Stimulated activated naive CD8-positive, alpha-beta T cell treated with anti-CD3 and anti-CD28 coated beads, Interleukin-15, amount 100 ng/mL, for 72 hours (primary cell): ENCODE measurements around the gene PDHA1.
A peak's percentile ranks its signal among the peaks of the same experiment; 100 is the strongest.

ENCODE experiments used
- ATAC-seq: fragments of 150-1000 bp; cut with Tn5 transposase; 2 replicates; pipeline ENCODE4 v1.10.0; 2021; ENCODE audit warnings: mild to moderate bottlenecking, moderate library complexity
- DNase-seq, 2 donors: peaks; one replicate each; pipeline ENCODE4 v3.0.0; 2021 to 2022
- H3K27ac Mint-ChIP-seq, 2 donors: one replicate each; pipeline ENCODE4 v1.8.0; 2022; ENCODE audit warnings: mild to moderate bottlenecking in 2 of 2, mixed read lengths in 2 of 2, moderate library complexity in 2 of 2
- H3K27me3 Mint-ChIP-seq: one replicate; pipeline ENCODE4 v1.8.0; 2022; ENCODE audit warnings: mixed read lengths
- H3K4me1 Mint-ChIP-seq: one replicate; pipeline ENCODE4 v1.8.0; 2022; ENCODE audit warnings: mild to moderate bottlenecking, mixed read lengths
- H3K4me3 Mint-ChIP-seq, 2 donors: one replicate each; pipeline ENCODE4 v1.8.0; 2022; ENCODE audit warnings: mild to moderate bottlenecking in 2 of 2, mixed read lengths in 2 of 2, moderate library complexity in 1 of 2
- H3K9me3 Mint-ChIP-seq, 2 donors: one replicate each; pipeline ENCODE4 v1.8.0; 2022; ENCODE audit warnings: mixed read lengths in 2 of 2

The PDHA1 gene

DNA sequence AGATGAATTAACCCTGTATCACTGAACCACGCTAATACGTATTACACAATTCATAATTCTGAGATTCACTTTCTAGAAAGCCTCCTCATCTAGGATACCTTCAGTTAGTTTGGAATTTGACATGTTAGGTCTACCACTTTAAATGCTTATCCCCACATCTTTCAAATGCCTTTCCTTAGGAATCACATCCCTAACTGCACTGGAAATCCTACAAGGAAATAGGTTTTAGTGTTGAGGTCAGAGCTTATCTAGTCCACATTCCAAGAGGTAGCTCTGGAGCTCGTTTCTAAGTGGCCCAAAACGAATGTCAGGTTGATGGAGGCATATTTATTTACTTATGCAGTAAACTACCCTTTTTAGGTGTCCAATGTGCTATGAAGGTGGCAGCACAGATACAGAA lies 18.0 kb downstream of the PDHA1 start:
- no peak overlapping the region for H3K27ac Mint-ChIP-seq
- no peaks in the 10 kb centered on the region for H3K4me1 Mint-ChIP-seq
- H3K27me3 Mint-ChIP-seq = no peaks in the 10 kb centered on the region
- H3K4me3 Mint-ChIP-seq = no peak overlapping the region
- DNase-seq (no peak), ATAC-seq (no peak)
- H3K9me3 Mint-ChIP-seq = no peaks in the 10 kb centered on the region

DNA sequence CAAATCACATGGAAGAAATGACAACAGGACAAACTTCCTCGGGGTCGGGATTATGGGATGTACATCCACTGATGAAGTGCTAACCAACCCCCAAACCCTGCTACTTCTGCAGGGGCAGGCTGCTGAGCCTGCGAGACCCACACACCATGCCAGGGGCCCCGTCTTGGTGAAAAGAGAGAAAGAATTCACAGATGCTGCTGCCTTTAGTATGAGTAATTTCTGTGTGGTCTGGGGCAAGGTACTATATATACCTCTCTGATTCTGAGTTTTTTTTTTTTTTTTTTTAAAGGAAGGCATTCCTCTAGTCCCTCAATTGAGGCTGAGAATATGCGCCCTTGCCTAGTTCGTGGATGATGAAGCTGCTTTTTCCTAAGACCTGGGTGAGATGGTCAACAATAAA lies 24.8 kb downstream of the PDHA1 start:
- Mint-ChIP-seq H3K27ac (no peak overlapping the region), H3K9me3 (no peaks in the 10 kb centered on the region), H3K4me1 (peaks cover 10% of the 10 kb centered on the region), H3K27me3 (no peaks in the 10 kb centered on the region), H3K4me3 (no peak overlapping the region)
- DNase-seq (no peak), ATAC-seq (no peak)

DNA sequence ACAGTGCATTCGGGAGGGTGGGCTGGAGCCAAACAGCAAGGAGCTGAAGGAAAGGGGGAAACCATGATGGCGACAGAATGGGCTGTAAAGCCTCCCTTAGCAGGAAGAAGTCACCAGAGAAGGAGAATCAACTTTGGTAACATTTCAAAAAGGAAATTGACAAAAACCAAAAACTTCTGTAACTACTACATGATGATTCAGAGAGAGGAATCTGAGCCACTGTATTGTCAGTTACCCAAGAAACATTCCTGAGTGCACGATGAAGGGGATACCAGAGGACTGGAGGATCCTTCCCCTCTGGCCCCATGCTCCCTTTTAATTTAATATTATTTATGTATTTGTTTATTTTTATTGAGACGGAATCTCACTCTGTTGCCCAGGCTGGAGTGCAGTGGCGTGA lies 26.3 kb downstream of the PDHA1 start:
- Mint-ChIP-seq H3K27ac (no peak overlapping the region), H3K4me3 (no peak overlapping the region), H3K9me3 (no peaks in the 10 kb centered on the region), H3K27me3 (no peaks in the 10 kb centered on the region), H3K4me1 (peaks cover 10% of the 10 kb centered on the region)
- ATAC-seq = no peak
- DNase-seq = no peak

DNA sequence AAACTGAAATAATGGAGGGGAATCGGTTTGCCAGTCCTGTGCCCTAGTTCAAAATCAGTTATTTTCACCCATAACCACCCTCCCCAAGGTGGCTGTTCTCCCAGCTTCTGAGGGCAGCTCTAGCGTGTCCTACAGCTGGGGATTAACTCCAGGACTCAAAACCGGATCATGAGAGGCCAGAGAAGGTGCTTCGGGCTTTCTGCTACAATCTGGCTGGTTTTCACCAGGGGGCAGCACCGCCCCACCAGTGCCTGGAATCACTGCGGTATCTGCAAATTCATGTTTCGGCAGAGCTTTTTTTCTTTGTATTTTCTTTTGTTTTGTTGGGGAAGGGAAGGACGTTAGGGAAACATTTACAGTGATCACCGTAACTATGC lies 28.4 kb downstream of the PDHA1 start:
- Mint-ChIP-seq H3K9me3 (no peaks in the 10 kb centered on the region), H3K27me3 (no peaks in the 10 kb centered on the region), H3K4me1 (peaks cover 10% of the 10 kb centered on the region), H3K27ac (peak overlapping the region; percentile 72 to 95), H3K4me3 (peak overlapping the region; percentile 84 to 90)
- ATAC-seq = peak; percentile 82
- peak; percentile 64 to 70 for DNase-seq

DNA sequence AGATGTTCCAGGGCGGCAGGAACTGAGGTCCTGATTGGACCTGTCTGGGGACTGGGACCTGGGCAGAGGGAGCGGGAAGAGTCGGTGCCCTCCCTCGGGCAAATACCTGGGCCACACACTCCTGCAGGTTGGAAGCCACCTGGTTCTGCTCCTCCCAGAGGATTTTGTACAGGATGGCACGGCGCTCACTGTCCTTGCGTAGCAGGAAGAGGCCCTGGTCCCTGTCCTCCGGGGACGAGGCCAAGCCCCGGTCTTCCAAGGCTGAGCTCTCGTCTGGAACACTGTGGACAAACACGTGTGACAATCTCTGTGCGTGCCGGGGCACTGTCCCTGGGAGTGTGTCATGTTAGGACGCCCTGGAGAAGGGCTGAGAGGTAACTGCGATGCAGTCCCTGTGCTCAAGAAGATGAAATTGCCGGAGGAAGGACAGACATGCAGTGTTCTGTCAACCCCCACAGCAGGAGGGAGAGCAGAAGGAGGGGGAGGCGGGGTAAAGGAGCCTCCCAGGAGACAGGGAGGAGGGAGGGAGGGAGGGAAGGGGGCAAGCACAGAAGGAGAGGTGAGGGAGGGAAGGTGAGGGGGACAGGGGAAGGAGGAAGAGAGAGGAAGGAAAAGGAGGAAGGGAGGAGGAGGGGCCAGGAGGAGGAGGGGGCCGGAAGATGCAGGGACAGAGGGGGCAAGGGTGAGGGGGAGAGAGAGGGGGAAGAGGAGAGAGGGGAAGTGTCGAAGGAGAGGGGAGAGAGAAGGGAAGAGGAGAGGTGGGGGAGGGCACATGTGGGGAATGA lies 29.0 kb downstream of the PDHA1 start:
- H3K4me3 Mint-ChIP-seq = peak overlapping the region; percentile 84 to 90
- peak in 1 of 2 donors; percentile 8 for DNase-seq
- peak overlapping the region; percentile 94 to 95 for H3K27ac Mint-ChIP-seq

DNA sequence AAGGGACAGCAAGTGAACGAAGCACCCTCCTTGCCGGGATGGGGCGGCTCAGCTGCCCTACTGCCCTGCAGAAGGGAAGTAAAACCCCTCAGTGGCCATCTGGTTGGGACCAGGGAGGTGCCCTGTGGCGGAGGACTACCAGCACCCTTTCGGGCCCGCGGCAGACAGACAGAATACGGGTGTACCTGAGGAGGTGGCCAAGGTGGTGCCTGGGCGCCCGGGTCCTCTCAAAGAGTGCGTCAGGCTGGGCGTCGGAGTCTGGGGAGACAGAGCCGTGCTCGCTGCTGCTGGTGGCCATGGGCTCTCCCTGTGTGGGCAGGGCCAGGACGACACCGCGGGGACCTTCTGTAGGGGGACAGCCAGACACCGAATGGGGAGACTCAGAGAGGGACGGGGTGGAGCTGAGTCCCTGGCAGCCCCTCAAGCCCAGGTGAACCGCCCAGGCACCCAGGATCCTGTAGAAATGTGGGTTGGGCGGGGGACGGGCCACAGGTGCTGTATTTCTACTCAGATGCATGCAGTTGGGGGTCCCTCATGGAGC lies 29.7 kb downstream of the PDHA1 start:
- peak overlapping the region in 1 of 2 donors; percentile 67 for H3K27ac Mint-ChIP-seq
- peak overlapping the region; percentile 51 to 84 for H3K4me3 Mint-ChIP-seq
- DNase-seq (no peak), ATAC-seq (no peak)
- no peaks in the 10 kb centered on the region for H3K9me3 Mint-ChIP-seq
- peaks cover 10% of the 10 kb centered on the region for H3K4me1 Mint-ChIP-seq
- no peaks in the 10 kb centered on the region for H3K27me3 Mint-ChIP-seq

More for the DNA sequence above, 29.0 kb downstream of the PDHA1 start:
- Mint-ChIP-seq H3K27me3 (no peaks in the 10 kb centered on the region), H3K4me1 (peaks cover 10% of the 10 kb centered on the region), H3K9me3 (no peaks in the 10 kb centered on the region)
- ATAC-seq = peak; percentile 68

DNA sequence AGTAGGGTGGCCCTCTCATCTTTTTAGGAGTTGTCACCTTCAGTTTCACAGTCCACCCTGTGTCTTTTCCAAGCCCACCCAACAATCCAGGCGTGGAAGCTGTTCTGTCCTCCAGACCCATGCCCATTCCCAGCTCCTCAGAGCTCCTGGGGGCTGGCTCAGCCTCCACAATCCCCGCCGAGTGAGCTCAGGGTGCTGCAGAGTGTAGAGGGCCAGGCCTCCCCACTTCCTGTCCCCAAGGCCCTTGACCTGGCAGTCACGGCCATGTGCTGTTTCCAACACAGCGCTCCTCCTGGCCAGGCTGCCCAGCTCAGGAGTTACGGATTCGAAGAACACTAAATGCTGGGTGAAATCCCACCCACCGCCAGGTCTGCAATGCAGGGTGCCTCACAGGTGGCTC lies 31.8 kb downstream of the PDHA1 start:
- DNase-seq (no peak), ATAC-seq (no peak)
- Mint-ChIP-seq H3K27ac (no peak overlapping the region), H3K27me3 (no peaks in the 10 kb centered on the region), H3K9me3 (no peaks in the 10 kb centered on the region), H3K4me1 (peaks cover 10% of the 10 kb centered on the region), H3K4me3 (no peak overlapping the region)

DNA sequence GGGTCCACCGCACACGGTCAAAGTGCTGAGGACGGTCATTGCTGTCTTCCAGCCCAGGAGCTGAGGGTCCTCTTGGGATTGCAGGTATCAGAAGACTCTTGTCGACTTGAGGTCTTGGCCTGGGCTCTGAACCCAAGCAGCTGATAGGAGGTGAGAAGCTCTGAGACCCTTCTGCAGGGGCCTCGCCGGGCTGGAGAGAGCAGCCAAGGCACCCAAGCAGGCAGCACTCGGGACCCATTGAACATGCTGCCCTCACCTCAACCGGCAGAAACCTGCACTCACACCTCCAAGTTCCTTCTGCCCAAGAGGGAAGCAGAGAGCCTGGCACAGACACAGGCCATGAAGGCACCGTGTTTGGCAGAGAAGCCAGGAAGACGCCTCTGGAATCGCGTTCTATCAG lies 34.1 kb downstream of the PDHA1 start:
- DNase-seq = no peak
- Mint-ChIP-seq H3K9me3 (no peaks in the 10 kb centered on the region), H3K4me3 (no peak overlapping the region), H3K27ac (no peak overlapping the region), H3K27me3 (no peaks in the 10 kb centered on the region), H3K4me1 (peaks cover 2% of the 10 kb centered on the region)
- ATAC-seq = no peak

DNA sequence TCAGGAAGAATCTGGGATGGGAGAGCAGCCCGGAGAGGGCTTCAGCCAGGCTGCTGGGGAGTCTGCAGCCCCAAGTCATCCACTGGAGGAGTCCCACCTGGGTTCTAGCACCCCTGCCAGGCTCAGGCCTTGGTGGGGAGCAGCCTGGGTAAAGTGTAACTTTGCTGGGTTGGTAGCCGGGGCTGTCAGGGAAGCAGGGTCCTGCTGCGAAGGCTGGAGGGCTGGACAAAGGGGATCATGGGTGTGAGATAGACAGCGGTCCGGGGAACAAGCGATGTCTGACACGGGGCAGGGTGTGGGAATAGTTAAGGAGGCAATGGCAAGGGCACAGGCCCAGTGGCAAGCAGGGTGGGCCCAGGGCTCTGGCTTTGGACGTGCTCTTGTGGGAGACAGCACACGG lies 37.6 kb downstream of the PDHA1 start:
- Mint-ChIP-seq H3K4me3 (no peak overlapping the region), H3K27ac (no peak overlapping the region), H3K4me1 (no peaks in the 10 kb centered on the region), H3K27me3 (no peaks in the 10 kb centered on the region), H3K9me3 (no peaks in the 10 kb centered on the region)
- no peak for ATAC-seq
- DNase-seq = no peak

DNA sequence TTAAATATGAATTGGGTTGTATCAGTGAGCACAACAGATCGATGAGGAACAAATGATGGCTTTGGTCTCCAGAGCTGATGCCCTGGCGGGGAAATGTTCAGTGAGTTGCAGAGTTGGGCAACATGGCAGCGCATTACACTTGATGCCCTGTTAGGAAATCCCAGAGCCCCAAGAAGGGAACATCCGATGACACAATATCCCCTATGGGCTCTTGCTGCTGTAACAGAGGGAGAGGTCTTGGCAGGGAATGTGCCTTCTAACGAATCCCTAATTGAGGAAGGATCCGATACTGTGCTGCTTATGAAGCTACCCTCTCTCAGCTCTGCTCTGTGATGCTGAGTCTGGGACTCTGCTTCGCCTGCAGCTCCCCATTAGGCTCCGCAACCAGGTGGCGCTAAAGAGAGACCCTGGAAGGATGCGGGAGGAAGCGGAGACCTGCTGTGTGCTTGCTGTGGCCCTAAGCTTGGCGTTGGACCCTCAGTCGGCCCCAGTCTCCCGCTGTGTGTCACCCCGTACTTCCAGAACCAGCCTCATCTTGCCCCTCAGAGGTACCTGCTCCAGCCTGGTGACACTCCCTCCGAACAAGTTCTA lies 38.9 kb downstream of the PDHA1 start:
- peak; percentile 42 to 55 for DNase-seq
- ATAC-seq = peak; percentile 83
- Mint-ChIP-seq H3K27ac (no peak overlapping the region), H3K9me3 (no peaks in the 10 kb centered on the region), H3K4me3 (peak overlapping the region in 1 of 2 donors; percentile 33), H3K4me1 (no peaks in the 10 kb centered on the region), H3K27me3 (no peaks in the 10 kb centered on the region)

DNA sequence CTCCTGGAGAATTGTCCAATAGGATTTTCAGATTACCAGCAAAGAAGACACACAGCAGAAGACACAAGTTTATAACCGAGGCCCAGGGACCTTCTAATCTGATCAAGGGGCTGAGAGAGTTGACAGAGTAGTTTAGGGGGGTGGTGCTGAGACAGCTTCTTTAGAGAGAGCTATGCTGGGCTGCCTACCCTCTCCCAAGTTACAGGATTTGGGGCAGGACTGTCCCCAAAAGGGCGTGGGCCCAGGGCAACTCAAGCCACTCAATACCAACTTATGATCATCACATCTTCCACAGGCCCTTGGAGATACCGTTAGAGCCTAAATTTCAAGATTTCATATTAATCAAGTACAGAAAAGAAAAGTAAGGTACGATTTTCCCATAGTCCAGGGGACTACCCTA lies 43.0 kb downstream of the PDHA1 start:
- no peaks in the 10 kb centered on the region for H3K9me3 Mint-ChIP-seq
- no peak for DNase-seq
- H3K4me3 Mint-ChIP-seq = no peak overlapping the region
- no peak overlapping the region for H3K27ac Mint-ChIP-seq
- no peaks in the 10 kb centered on the region for H3K4me1 Mint-ChIP-seq
- no peaks in the 10 kb centered on the region for H3K27me3 Mint-ChIP-seq
- ATAC-seq = no peak

DNA sequence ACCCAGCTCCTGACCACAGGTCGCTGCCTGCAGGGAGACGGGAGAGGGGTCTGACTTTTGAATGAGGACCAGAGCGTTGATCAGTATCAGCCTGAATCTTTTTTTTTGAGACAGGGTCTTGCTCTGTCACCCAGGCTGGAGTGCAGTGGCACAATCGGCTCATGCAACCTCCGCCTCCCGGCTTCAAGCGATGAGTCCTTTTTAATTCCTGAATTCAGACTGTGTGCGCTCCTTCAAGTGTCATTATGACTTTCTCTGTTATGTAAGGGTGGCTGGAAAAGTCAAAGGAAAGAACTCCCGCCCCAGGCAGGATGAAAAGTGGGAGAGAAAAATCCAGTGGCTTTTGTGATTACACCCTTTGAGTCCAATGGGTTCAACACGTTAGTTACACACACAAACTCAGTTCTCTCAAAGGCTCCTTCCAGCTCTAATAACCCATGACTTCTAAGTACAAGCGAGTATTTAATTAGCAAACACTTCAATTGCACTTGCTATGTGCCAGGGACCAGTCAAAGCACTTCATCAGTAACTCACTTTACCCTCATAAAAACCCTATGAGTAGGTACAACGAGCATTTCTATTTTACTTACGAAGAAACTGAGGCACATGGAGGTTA lies 44.4 kb downstream of the PDHA1 start:
- Mint-ChIP-seq H3K4me3 (no peak overlapping the region), H3K4me1 (no peaks in the 10 kb centered on the region), H3K9me3 (no peaks in the 10 kb centered on the region), H3K27ac (no peak overlapping the region), H3K27me3 (no peaks in the 10 kb centered on the region)
- ATAC-seq (no peak), DNase-seq (no peak)

DNA sequence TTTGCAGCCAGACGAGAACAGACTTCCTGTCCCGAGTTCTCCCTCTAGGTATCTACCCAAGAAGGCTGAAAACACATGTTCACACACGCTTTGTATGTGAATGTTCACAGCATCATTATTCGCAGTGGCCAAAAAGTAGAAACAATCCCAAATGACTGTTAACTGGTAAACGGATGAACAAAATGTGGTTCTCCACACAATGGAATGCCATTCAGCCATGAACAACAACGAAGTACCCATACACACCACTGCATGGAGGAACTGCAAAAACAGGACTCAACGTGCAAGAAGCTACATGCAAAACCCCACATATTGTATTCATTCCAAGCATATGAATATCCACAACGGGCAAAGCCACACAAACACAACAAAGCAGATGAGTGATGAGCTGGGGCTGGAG lies 45.0 kb downstream of the PDHA1 start:
- H3K27me3 Mint-ChIP-seq = no peaks in the 10 kb centered on the region
- H3K27ac Mint-ChIP-seq = no peak overlapping the region
- ATAC-seq = no peak
- no peak overlapping the region for H3K4me3 Mint-ChIP-seq
- DNase-seq = no peak
- no peaks in the 10 kb centered on the region for H3K9me3 Mint-ChIP-seq
- no peaks in the 10 kb centered on the region for H3K4me1 Mint-ChIP-seq

DNA sequence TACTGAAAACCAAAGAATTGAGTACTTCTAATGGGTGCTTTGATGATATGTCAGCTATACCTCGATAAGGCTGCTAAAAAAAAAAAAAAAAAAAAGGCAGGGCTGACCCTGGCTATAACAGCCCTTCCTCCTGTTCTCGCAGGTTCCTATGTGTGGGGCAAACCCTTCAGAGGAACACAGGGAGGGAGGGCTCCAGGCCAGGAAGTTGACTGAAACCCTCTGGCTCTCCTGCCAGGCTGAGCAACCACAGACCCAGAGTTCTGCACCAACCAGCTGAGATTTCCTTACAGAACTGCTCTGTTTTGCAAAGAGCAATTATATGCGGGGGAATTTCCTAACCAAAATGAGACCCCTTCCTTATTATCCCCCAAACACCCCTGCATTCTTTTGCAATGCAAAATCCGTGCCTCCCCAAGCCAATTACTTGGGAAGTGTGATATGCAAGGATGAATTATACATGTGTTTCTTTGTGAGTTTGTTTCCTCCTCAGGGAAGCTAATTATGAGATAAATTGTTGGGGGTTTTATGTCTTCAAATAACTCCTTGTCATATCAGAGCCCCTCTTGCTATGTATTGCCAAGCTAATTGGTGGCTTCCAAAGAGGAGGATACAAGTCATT lies 45.6 kb downstream of the PDHA1 start:
- Mint-ChIP-seq H3K9me3 (no peaks in the 10 kb centered on the region), H3K27me3 (no peaks in the 10 kb centered on the region), H3K27ac (no peak overlapping the region), H3K4me1 (no peaks in the 10 kb centered on the region), H3K4me3 (no peak overlapping the region)
- DNase-seq (no peak), ATAC-seq (no peak)

DNA sequence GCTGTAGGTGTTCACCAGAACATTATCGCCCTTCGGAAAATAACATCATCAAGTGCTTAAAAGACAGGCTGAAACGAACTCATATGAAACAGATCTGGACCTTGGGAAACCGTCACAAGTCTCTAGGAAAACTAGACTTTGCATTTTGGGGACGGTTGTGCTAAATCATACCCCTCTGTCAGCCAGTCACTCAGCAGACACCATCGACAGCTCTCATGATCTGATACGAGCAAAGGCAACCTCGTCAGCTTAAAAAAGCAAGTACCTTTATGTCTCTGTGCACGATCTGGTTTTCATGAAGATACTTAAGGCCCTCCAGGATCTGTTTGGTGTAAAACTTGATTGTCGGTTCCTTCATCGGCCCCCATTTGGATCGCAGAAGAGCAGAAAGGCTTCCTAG lies 48.4 kb downstream of the PDHA1 start:
- no peak overlapping the region for H3K27ac Mint-ChIP-seq
- no peaks in the 10 kb centered on the region for H3K27me3 Mint-ChIP-seq
- ATAC-seq (no peak), DNase-seq (no peak)
- no peak overlapping the region for H3K4me3 Mint-ChIP-seq
- H3K9me3 Mint-ChIP-seq = no peaks in the 10 kb centered on the region
- no peaks in the 10 kb centered on the region for H3K4me1 Mint-ChIP-seq

DNA sequence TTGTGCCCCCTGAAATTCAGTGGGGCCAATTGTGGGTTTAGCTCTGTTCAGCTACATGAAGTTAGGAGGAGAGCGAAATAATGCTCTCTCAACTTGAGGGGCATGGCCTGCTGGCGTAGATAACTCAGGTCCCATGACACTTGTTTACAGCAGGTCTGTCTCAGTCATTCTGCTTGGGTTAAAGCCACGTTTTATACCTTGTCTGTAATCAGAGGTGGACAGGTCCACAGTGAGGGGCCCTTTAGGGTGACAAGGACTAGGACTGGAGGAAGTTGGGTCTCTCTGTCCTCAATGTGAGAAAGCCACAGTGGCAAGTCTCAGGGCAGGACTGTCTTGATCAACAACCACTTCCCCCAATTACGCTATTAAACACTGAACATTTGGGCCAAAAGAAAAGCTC lies 49.0 kb downstream of the PDHA1 start:
- no peaks in the 10 kb centered on the region for H3K9me3 Mint-ChIP-seq

More for the DNA sequence above, 49.0 kb downstream of the PDHA1 start:
- H3K4me1 Mint-ChIP-seq = no peaks in the 10 kb centered on the region
- DNase-seq = no peak
- ATAC-seq = no peak
- H3K27me3 Mint-ChIP-seq = no peaks in the 10 kb centered on the region
- H3K4me3 Mint-ChIP-seq = no peak overlapping the region
- H3K27ac Mint-ChIP-seq = no peak overlapping the region
